PC-3 (cell line): ENCODE results near the gene IL4.

Experiments used
- EZH2 ChIP-seq: fragments of 300-600 bp; sonication (generic); IDR thresholded peaks from one replicate; pipeline ENCODE4 v1.6.1; 2017; ENCODE audit warnings: antibody characterized with exemption, mild to moderate bottlenecking, low read length; ENCODE audit not compliant: unreplicated experiment
- EZH2phosphoT487 ChIP-seq: fragments of 300-600 bp; sonication (generic); IDR thresholded peaks from 2 replicates; pipeline ENCODE4 v1.6.1; 2018; ENCODE audit warnings: mild to moderate bottlenecking, antibody characterized with exemption, low read length, borderline replicate concordance
- TF ChIP-seq, protein P1 (sequence below): fragments of 300-600 bp; sonication (generic); conservative IDR thresholded peaks from 2 replicates; pipeline ENCODE4 v1.5.1; 2017; ENCODE audit warnings: antibody characterized with exemption, low read depth, mild to moderate bottlenecking, low read length

DNA sequence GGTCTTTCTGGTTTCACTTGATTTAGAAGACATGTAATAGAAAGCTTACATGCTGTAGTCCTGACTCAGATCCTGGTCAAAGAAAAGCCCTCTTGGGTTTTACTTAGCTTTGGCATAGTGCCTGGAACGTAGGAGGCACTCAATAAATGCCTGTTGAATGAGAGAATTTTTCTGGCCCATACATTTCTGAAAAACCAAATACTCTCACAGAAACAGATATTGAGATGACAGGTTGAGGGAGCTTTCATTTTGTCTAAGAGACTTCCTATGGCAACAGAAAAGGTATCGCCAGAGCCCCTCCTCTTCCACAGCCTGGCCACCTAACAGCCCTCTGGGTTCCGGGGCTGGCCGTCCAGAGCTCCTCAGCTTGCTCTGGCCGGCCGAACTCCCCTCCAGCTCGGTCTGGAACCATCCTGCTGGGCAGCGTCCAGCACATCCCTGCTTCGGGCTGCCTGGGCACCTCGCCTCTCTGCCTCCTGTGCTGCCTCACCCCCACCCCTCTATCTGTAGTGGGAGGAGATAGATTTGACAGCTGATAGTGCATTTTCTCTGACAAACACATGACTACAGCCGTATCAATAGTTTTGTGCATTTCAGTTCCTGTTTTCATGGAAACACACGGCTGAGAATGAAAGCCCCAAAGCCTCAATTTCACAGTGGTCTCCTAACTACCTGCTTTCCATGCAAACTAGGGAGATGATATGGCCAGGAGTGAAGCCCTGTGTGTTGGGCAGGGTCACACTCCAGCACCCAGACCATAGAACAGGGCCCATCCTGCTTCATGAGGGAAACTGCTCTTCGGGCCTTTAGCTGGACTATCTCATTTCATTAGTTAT, 1.1 kb downstream of the IL4 start:
- TF ChIP-seq, protein P1, sequence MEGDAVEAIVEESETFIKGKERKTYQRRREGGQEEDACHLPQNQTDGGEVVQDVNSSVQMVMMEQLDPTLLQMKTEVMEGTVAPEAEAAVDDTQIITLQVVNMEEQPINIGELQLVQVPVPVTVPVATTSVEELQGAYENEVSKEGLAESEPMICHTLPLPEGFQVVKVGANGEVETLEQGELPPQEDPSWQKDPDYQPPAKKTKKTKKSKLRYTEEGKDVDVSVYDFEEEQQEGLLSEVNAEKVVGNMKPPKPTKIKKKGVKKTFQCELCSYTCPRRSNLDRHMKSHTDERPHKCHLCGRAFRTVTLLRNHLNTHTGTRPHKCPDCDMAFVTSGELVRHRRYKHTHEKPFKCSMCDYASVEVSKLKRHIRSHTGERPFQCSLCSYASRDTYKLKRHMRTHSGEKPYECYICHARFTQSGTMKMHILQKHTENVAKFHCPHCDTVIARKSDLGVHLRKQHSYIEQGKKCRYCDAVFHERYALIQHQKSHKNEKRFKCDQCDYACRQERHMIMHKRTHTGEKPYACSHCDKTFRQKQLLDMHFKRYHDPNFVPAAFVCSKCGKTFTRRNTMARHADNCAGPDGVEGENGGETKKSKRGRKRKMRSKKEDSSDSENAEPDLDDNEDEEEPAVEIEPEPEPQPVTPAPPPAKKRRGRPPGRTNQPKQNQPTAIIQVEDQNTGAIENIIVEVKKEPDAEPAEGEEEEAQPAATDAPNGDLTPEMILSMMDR, result no peak
- no peak for TF ChIP-seq EZH2phosphoT487
- TF ChIP-seq EZH2, result no peak
